Pancreas (tissue), 10 donors: ENCODE results near the gene CBX3. TPM values are rescaled to one million over a fixed set of nuclear protein-coding genes. Genes with fewer than 3 reads are reported as not detected.

Source experiments
- ATAC-seq, 4 donors: fragments of 200-7000 bp; cut with Tn5 transposase; one replicate each; pipeline versions ENCODE4 v1.8.0 to v1.9.1; 2020; ENCODE audit warnings: mild to moderate bottlenecking in 4 of 4, moderate library complexity in 4 of 4
- DNase-seq, 6 donors: peaks; one replicate each; pipeline ENCODE4 v3.0.0-alpha.2; 2020
- FAIRE-seq: peaks from 2 replicates; lab custom pipeline; 2012; peaks lifted over from hg19 to GRCh38; lab: Jason Lieb, UNC
- H3K27ac ChIP-seq, 4 donors: fragments of 200-600 bp; sonication (generic); 1 replicate in 3 of 4; 2 replicates in 1 of 4; pipeline versions ENCODE4 v1.5.0 to v1.8.0; 2020
- H3K27me3 ChIP-seq, 4 donors: fragments of 200-600 bp; one replicate each; pipeline ENCODE4 v1.8.0; 2021
- H3K36me3 ChIP-seq, 3 donors: fragments of 200-600 bp; sonication (generic) in 1 of 3; one replicate each; pipeline versions ENCODE4 v1.5.0 to v1.8.0; 2020 to 2021
- H3K4me1 ChIP-seq, 3 donors: fragments of 200-600 bp; one replicate each; pipeline ENCODE4 v1.8.0; 2021
- H3K4me3 ChIP-seq, 4 donors: fragments of 200-600 bp; sonication (generic) in 2 of 4; one replicate each; pipeline versions ENCODE4 v1.5.0 to v1.8.0; 2020 to 2021
- H3K9me3 ChIP-seq, 4 donors: fragments of 200-600 bp; one replicate each; pipeline ENCODE4 v1.8.0; 2021
- CTCF ChIP-seq, 4 donors: fragments of 200-600 bp; sonication (generic) in 3 of 4; IDR thresholded peaks; one replicate each; pipeline versions ENCODE4 v1.5.0 to v1.8.0; 2021; ENCODE audit warnings: antibody characterized with exemption in 4 of 4
- WGBS, 2 donors: extraction: QIAGEN DNeasy Blood & Tissue Kit; methylation state at CpG; one replicate each; pipeline ENCODE4 v1.1.7; 2013; 5-methylcytosine and 5-hydroxymethylcytosine counted together
- intact Hi-C, 3 donors: fragments of 100-400 bp; cut with DNase I; formaldehyde crosslinking; loops; one replicate each; pipeline versions ENCODE4 v1.11.1 to v1.14.2; 2022
- polyA plus RNA-seq, 2 donors: library from polyadenylated mRNA; stranded (reverse); fragments of 200-250 nt; gene quantifications; one replicate each; pipeline ENCODE4 v1.2.3, GENCODE V29; 2013
- total RNA-seq, 6 donors: library from RNA; stranded (reverse); fragmentation: NEBNext Ultra II Directional in 4 of 6; extraction: Animal tissue kit (Norgen Biotek cat#: 25700) in 4 of 6; gene quantifications; one replicate each; pipeline versions ENCODE4 v1.2.1 to v1.2.4, GENCODE V29; 2021 to 2023
- donor health status: healthy with polysubstance abuse.
- donor health status: DM: no; HTN: no; CAD: no; lungs with moderate emphysema.
- donor health status: DM: no; HTN: no; CAD: no.
- donor health status: control.
- donor health status: control.
- donor health status: Bipolar disorder and iron deficiency.
- donor health status: DM: yes; HTN: yes; CAD: no.
- donor health status: DM: no; HTN: no; CAD: no.
- donor health status: DM: no; HTN: no; CAD: no.
- donor health status: DM: yes; HTN: yes; CAD: no.

CBX3 gene
- total and polyA plus RNA-seq, 8 donors, result 22.0 to 60.7 (median 36.0) TPM

GRCh38 chr7:26199301-26200037, 2.1 kb upstream of the CBX3 start:
- intact Hi-C loops, result no loop called here
- FAIRE-seq (no peak), ATAC-seq (peak; percentile 12 to 26 (median 19)), DNase-seq (peak; percentile 69 to 79 (median 72))
- Histone ChIP-seq H3K27ac (peak overlapping the region; percentile 94 to 100 (median 98)), H3K27me3 (no peaks in the 10 kb centered on the region), H3K4me1 (peaks cover 25 to 35% (median 31%) of the 10 kb centered on the region in 3 donors), H3K4me3 (peak overlapping the region; percentile 45 to 93 (median 80)), H3K36me3 (peaks cover 0 to 30% (median 22%) of the 10 kb centered on the region in 3 donors), H3K9me3 (no peaks in the 10 kb centered on the region)
- WGBS, 2 donors, result 0% methylated on average over 35 to 36 of the region's 36 CpGs
- no peak for TF ChIP-seq CTCF (IDR thresholded peaks at IDR 0.05)

GRCh38 chr7:26200038-26200443, 1.5 kb upstream of the CBX3 start:
- H3K27ac ChIP-seq, result peak overlapping the region; percentile 94 to 100 (median 98)
- H3K9me3 ChIP-seq, result no peaks in the 10 kb centered on the region
- H3K36me3 ChIP-seq, result peaks cover 0 to 25% (median 22%) of the 10 kb centered on the region in 3 donors
- intact Hi-C loops, result no loop called here
- DNase-seq, result peak; percentile 62 to 87 (median 78)
- FAIRE-seq, result no peak
- 1% methylated on average over 29 of the region's 29 CpGs for WGBS, 2 donors
- ATAC-seq, result peak; percentile 27 to 50 (median 44)
- no peak for TF ChIP-seq CTCF (IDR thresholded peaks at IDR 0.05)
- H3K4me3 ChIP-seq, result peak overlapping the region; percentile 45 to 93 (median 80)
- H3K4me1 ChIP-seq, result peaks cover 22 to 35% (median 31%) of the 10 kb centered on the region in 3 donors
- no peaks in the 10 kb centered on the region for H3K27me3 ChIP-seq

- H3K27me3 ChIP-seq, result no peaks in the 10 kb centered on the region
- H3K27ac ChIP-seq, result peak within 1 kb of the TSS; percentile 94 to 100 (median 98)
- peak within 1 kb of the TSS; percentile 68 to 93 (median 83) for H3K4me3 ChIP-seq
- H3K9me3 ChIP-seq, result no peaks in the 10 kb centered on the region
- H3K36me3 ChIP-seq, result peaks cover 0 to 19% (median 18%) of the 10 kb centered on the region in 3 donors
- intact Hi-C loops, result no loop called here
- peaks cover 20 to 31% (median 28%) of the 10 kb centered on the region in 3 donors for H3K4me1 ChIP-seq
- peak in 3 of 4 donors; percentile 7 to 15 (median 15) for TF ChIP-seq CTCF (IDR thresholded peaks at IDR 0.05)
- WGBS, 2 donors, result 0% methylated on average over 71 of the region's 71 CpGs
- DNase-seq, result peak; percentile 97 to 99 (median 98)
- peak; percentile 94 for FAIRE-seq
- ATAC-seq, result peak; percentile 77 to 84 (median 80)
These were observed 900 bp upstream of the CBX3 start, which contains the start of gene HNRNPA2B1 for GRCh38 chr7:26200444-26201246. HNRNPA2B1 (minus strand) TSS chr7:26200746; CDS start chr7:26200577, 169 bp downstream.

- peak in 5 of 6 donors; percentile 63 to 82 (median 73) for DNase-seq
- no peak for FAIRE-seq
- intact Hi-C loops, result no loop called here
- 0% methylated on average over 51 to 68 of the region's 68 CpGs for WGBS, 2 donors
- no peaks in the 10 kb centered on the region for H3K9me3 ChIP-seq
- TF ChIP-seq CTCF (IDR thresholded peaks at IDR 0.05), result no peak
- H3K4me3 ChIP-seq, result peak overlapping the region; percentile 68 to 93 (median 83)
- no peaks in the 10 kb centered on the region for H3K27me3 ChIP-seq
- H3K4me1 ChIP-seq, result peaks cover 12 to 16% (median 16%) of the 10 kb centered on the region in 3 donors
- peak overlapping the region; percentile 94 to 100 (median 98) for H3K27ac ChIP-seq
- peak; percentile 0 to 20 (median 6) for ATAC-seq
- H3K36me3 ChIP-seq, result peaks cover 0 to 14% (median 2%) of the 10 kb centered on the region in 3 donors
These were observed 760 bp downstream of the CBX3 start for GRCh38 chr7:26202019-26202990.
